ENCODE data around the gene CTNNA3. TPM values are rescaled to one million over a fixed set of nuclear protein-coding genes. Genes with fewer than 3 reads are reported as not detected.
A peak's percentile ranks its signal among the peaks of the same experiment; 100 is the strongest.

The CTNNA3 gene
- total and polyA plus RNA-seq, 3 donors from 2014 or later = 17.8 to 19.4 (median 18.3) TPM

- intact Hi-C loops (cut with DNase I; ENCODE audit: low total_unique reads) = no loop called here
- H3K27me3 ChIP-seq = no peaks in the 10 kb centered on the region
- H3K9me3 ChIP-seq = no peaks in the 10 kb centered on the region
- 48 to 97% methylated on average over 1 of the region's 1 CpG for WGBS, 2 donors
- H3K36me3 ChIP-seq (ENCODE audit: low read depth, missing control alignments) = no peaks in the 10 kb centered on the region
- no peaks in the 10 kb centered on the region for H3K4me1 ChIP-seq
- no peak for DNase-seq
- TF ChIP-seq CTCF (IDR thresholded peaks at IDR 0.05) = no peak
- no peak for TF ChIP-seq POLR2A (IDR thresholded peaks at IDR 0.05)
- H3K27ac ChIP-seq = no peak overlapping the region
- H3K4me3 ChIP-seq = no peak overlapping the region
Observed at GRCh38 chr10:66671064-66671463, 1024.9 kb downstream of the CTNNA3 start.

DNA sequence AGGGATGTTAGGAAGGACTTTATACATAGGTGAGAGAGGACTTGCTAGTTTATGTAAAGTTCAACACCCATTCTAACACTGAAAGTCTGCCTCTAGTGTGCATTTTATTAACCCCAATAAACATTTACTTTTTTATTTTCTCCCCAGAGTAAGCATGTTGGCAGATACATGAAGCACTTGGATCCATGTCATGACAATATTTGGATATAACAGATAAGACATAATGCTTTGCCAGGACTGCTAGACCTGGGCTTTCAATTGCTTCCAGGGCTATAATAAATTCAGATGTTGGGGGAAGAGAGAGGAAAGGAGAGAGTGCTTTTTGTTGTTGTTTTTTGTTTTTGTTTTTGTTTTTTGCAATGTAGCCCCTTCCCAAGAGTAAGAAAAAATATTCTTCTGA, 1039.5 kb downstream of the CTNNA3 start:
- intact Hi-C loops (cut with DNase I; ENCODE audit: low total_unique reads) = no loop called here
- TF ChIP-seq POLR2A (IDR thresholded peaks at IDR 0.05) = no peak
- TF ChIP-seq CTCF (IDR thresholded peaks at IDR 0.05) = no peak

DNA sequence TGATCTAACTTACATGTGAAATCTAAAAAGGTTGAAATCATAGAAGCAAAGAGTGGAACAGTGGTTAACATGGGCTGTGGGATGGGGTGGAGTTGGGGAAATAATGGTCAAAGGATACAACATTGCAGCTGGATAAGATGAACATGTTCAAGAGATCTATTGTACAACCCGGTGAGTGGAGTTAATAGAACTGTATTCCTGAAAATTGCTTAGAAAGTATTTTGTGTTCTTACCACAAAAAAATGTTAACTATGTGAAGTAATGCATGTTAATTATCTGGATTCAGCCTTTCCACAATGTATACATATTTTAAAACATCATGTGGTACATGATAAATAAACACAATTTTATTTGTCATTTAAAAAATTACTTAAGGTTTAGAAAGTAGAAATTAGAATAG, 1041.1 kb downstream of the CTNNA3 start:
- intact Hi-C loops (cut with DNase I; ENCODE audit: low total_unique reads) = no loop called here
- H3K27me3 ChIP-seq = no peaks in the 10 kb centered on the region
- H3K9me3 ChIP-seq = no peaks in the 10 kb centered on the region
- no peak overlapping the region for H3K27ac ChIP-seq
- no peaks in the 10 kb centered on the region for H3K4me1 ChIP-seq
- TF ChIP-seq POLR2A (IDR thresholded peaks at IDR 0.05) (no peak), CTCF (IDR thresholded peaks at IDR 0.05) (no peak)
- DNase-seq = no peak
- no peak overlapping the region for H3K4me3 ChIP-seq
- 48 to 50% methylated on average over 1 of the region's 1 CpG for WGBS, 2 donors
- H3K36me3 ChIP-seq (ENCODE audit: low read depth, missing control alignments) = no peaks in the 10 kb centered on the region

More for the DNA sequence above, 1039.5 kb downstream of the CTNNA3 start:
- Histone ChIP-seq H3K9me3 (no peaks in the 10 kb centered on the region), H3K27ac (no peak overlapping the region), H3K4me1 (no peaks in the 10 kb centered on the region), H3K4me3 (no peak overlapping the region), H3K27me3 (no peaks in the 10 kb centered on the region), H3K36me3 (ENCODE audit: low read depth, missing control alignments) (no peaks in the 10 kb centered on the region)
- DNase-seq = no peak

DNA sequence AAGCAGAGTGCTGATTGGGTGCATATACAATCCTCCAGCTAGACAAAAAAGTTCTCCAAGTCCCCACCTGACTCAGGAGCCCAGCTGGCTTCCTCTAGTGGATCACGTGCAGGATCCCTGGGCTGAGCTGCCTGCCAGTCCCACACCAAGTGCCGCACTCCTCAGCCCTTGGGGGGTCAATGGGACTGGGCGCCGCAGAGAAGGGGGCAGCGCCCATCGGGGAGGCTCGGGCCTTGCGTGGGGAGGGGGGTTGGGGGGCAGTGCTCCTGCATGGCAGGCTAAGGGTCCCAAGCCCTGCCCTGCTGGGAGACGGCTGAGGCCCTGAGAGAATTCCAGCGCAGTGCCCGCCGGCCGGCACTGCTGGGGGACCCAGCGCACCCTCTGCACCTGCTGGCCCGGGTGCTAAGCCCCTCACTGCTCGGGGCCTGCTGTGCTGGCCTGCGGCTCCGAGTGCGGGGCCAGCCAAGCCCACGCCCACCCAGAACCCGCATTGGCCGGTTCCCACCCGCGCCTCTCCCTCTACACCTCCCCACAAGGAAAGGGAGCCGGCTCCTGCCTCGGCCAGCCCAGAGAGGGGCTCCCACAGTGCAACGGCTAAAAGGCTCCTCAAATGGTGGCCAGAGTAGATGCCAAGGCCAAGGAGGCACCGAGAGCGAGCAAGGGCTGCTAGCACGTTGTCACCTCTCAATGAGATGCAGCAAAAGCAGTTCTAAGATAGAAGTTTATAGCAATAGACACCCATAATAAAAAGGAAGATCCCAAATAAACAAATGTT, 1044.5 kb downstream of the CTNNA3 start:
- no peak for DNase-seq
- TF ChIP-seq CTCF (IDR thresholded peaks at IDR 0.05) (no peak), POLR2A (IDR thresholded peaks at IDR 0.05) (no peak)
- Histone ChIP-seq H3K9me3 (no peaks in the 10 kb centered on the region), H3K27me3 (no peaks in the 10 kb centered on the region), H3K36me3 (ENCODE audit: low read depth, missing control alignments) (no peaks in the 10 kb centered on the region), H3K4me1 (no peaks in the 10 kb centered on the region), H3K4me3 (peak overlapping the region; percentile 15 to 24), H3K27ac (no peak overlapping the region)
- intact Hi-C loops (cut with DNase I; ENCODE audit: low total_unique reads) = no loop called here
- WGBS, 2 donors = 70 to 84% methylated on average over 9 to 22 of the region's 30 CpGs

DNA sequence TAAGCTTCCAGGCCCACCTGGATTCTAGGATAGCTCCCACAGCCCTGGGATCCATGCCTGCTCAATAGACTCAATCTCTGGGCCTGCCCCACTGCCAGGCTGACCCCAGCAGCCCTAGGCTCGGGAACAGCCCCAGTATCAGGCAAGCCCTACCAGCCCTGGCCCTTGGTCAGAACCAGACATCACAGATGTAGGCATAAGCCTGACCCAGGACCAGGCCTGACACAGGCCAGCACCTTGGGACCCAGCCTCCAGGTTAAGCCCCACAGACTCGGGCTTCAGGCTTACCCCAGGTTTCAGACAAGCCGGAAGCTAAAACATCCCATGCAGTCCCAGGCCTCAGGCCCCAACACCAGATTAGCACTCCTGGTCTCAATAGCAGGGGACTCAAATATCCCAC, 1046.4 kb downstream of the CTNNA3 start:
- Histone ChIP-seq H3K4me3 (no peak overlapping the region), H3K27ac (no peak overlapping the region), H3K36me3 (ENCODE audit: low read depth, missing control alignments) (no peaks in the 10 kb centered on the region), H3K27me3 (no peaks in the 10 kb centered on the region), H3K9me3 (no peaks in the 10 kb centered on the region), H3K4me1 (no peaks in the 10 kb centered on the region)
- DNase-seq = no peak
- no peak for TF ChIP-seq POLR2A (IDR thresholded peaks at IDR 0.05)
- intact Hi-C loops (cut with DNase I; ENCODE audit: low total_unique reads) = no loop called here
- WGBS, 2 donors = 76 to 81% methylated on average over 3 of the region's 3 CpGs

Data from testis (tissue), 3 donors.